SU-DHL-6 (cell line): ENCODE data around the gene KCNQ1OT1.

Experiments
- H2AFZ ChIP-seq: fragments of 200-600 bp; sonication (generic); 2 replicates; pipeline ENCODE4 v1.6.1; 2014; ENCODE audit warnings: low read depth, mild to moderate bottlenecking, moderate library complexity, mixed read lengths, antibody characterized with exemption, low read length; ENCODE audit not compliant: severe bottlenecking
- H3F3A ChIP-seq: fragments of 200-600 bp; shearing (Covaris generic); 2 replicates; pipeline ENCODE4 v1.6.0; 2016; ENCODE audit warnings: antibody characterized with exemption, mild to moderate bottlenecking; ENCODE audit not compliant: insufficient read depth
- H3K27ac ChIP-seq: fragments of 200-600 bp; sonication (generic); 2 replicates; pipeline ENCODE4 v1.5.1; 2016; ENCODE audit warnings: low read depth, mild to moderate bottlenecking, low read length, moderate library complexity, mixed read lengths
- H3K27me3 ChIP-seq: fragments of 200-600 bp; sonication (generic), shearing (Covaris generic); 2 replicates; pipeline ENCODE4 v1.6.0; 2014; ENCODE audit warnings: mild to moderate bottlenecking, low read length
- H3K36me3 ChIP-seq: fragments of 200-600 bp; sonication (generic); 2 replicates; pipeline ENCODE4 v1.6.1; 2014; ENCODE audit warnings: mild to moderate bottlenecking, low read length, mixed read lengths
- H3K4me2 ChIP-seq: fragments of 300-600, 200-600 bp; shearing (Covaris generic), sonication (generic); 2 replicates; pipeline ENCODE4 v1.6.0; 2014; ENCODE audit warnings: low read length, low read depth, mild to moderate bottlenecking; ENCODE audit not compliant: poor library complexity, severe bottlenecking
- H3K4me3 ChIP-seq: fragments of 200-600 bp; sonication (generic); 2 replicates; pipeline ENCODE4 v1.5.1; 2014; ENCODE audit warnings: antibody characterized with exemption, low read length, mild to moderate bottlenecking, mixed read lengths; ENCODE audit not compliant: insufficient read depth, poor library complexity, severe bottlenecking
- H3K79me2 ChIP-seq: fragments of 200-600 bp; sonication (generic); 2 replicates; pipeline ENCODE4 v1.6.1; 2014; ENCODE audit warnings: mild to moderate bottlenecking, low read length, moderate library complexity; ENCODE audit not compliant: insufficient read depth
- H3K9ac ChIP-seq: fragments of 200-600 bp; sonication (generic); 2 replicates; pipeline ENCODE4 v1.7.0; 2014; ENCODE audit warnings: mild to moderate bottlenecking, low read length
- H3K9me2 ChIP-seq: fragments of 200-600 bp; sonication (generic); replicated peaks from 2 replicates; pipeline ENCODE4 v1.6.1; 2014; ENCODE audit warnings: low read length; ENCODE audit not compliant: insufficient read depth
- H3K9me3 ChIP-seq: fragments of 200-600 bp; sonication (generic); 2 replicates; pipeline ENCODE4 v1.6.1; 2014; ENCODE audit warnings: low read length, mixed read lengths; ENCODE audit not compliant: insufficient read depth
- H4K20me1 ChIP-seq: fragments of 200-600 bp; sonication (generic); 2 replicates; pipeline ENCODE4 v1.6.1; 2014; ENCODE audit warnings: low read depth, mild to moderate bottlenecking, antibody characterized with exemption, low read length, moderate library complexity, mixed read lengths
- EZH2phosphoT487 ChIP-seq: fragments of 200-600 bp; sonication (generic), shearing (Covaris generic); conservative IDR thresholded peaks from 2 replicates; pipeline ENCODE4 v1.6.1; 2018; ENCODE audit warnings: mild to moderate bottlenecking, antibody characterized with exemption, low read length, moderate library complexity, mixed read lengths
- TF ChIP-seq, protein P1 (sequence below): fragments of 200-600 bp; sonication (generic); IDR thresholded peaks from one replicate; pipeline ENCODE4 v1.5.1; 2017; ENCODE audit warnings: antibody characterized with exemption, mild to moderate bottlenecking, low read length, moderate library complexity; ENCODE audit not compliant: insufficient read depth, poor library complexity, severe bottlenecking

Gene KCNQ1OT1

DNA sequence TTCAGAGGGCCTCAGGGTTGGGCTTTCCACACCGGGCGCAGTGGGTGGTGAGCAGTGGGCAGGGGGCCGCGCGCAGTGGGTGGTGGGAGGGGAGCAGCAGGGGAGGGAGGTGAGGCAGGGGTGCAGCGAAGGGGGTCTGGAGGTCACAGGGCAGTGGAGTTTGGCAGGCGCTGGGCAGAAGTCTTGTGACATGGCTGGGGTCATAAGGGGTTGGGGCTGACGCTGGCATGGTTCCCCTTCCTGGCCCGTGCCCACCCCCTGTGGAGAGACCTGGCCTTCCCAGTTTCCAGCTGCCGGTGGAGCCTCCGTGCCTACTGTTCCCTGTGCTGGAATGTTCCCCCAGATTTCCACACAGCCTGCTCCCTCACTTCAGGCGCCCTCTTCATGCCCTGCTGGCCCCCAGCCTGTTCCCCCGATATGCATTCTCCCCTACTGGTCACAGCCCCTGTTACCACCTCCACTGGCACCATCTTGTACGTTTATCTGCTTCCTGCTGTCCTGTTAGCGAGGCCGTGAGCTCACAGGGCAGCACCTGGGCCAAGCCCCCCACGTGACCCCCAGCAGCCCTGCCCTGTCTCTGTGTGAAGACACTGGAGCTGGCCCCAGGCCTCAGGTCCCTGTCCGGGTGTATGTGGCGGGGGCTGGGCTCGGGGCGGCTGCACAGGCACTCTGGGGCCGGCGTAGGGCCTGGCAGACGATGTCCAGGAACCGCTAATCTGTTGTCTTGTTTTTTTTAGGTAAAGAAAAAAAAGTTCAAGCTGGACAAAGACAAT lies 111.6 kb downstream of the KCNQ1OT1 start:
- no peaks in the 10 kb centered on the region for H3K9me2 ChIP-seq
- H3K9ac ChIP-seq, result no peak overlapping the region
- no peak overlapping the region for H3K4me3 ChIP-seq
- H3K79me2 ChIP-seq, result no peaks in the 10 kb centered on the region
- H3K9me3 ChIP-seq, result no peaks in the 10 kb centered on the region
- no peak for TF ChIP-seq EZH2phosphoT487
- TF ChIP-seq, protein P1, sequence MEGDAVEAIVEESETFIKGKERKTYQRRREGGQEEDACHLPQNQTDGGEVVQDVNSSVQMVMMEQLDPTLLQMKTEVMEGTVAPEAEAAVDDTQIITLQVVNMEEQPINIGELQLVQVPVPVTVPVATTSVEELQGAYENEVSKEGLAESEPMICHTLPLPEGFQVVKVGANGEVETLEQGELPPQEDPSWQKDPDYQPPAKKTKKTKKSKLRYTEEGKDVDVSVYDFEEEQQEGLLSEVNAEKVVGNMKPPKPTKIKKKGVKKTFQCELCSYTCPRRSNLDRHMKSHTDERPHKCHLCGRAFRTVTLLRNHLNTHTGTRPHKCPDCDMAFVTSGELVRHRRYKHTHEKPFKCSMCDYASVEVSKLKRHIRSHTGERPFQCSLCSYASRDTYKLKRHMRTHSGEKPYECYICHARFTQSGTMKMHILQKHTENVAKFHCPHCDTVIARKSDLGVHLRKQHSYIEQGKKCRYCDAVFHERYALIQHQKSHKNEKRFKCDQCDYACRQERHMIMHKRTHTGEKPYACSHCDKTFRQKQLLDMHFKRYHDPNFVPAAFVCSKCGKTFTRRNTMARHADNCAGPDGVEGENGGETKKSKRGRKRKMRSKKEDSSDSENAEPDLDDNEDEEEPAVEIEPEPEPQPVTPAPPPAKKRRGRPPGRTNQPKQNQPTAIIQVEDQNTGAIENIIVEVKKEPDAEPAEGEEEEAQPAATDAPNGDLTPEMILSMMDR, result no peak
- H3K36me3 ChIP-seq, result no peaks in the 10 kb centered on the region
- H2AFZ ChIP-seq, result no peak overlapping the region
- no peaks in the 10 kb centered on the region for H3K27me3 ChIP-seq
- no peaks in the 10 kb centered on the region for H3F3A ChIP-seq
- H3K27ac ChIP-seq, result no peak overlapping the region
- no peak overlapping the region for H3K4me2 ChIP-seq
- no peaks in the 10 kb centered on the region for H4K20me1 ChIP-seq

GRCh38 chr11:2587132-2587930 lies 112.5 kb downstream of the KCNQ1OT1 start:
- no peak overlapping the region for H3K9ac ChIP-seq
- no peak overlapping the region for H3K27ac ChIP-seq
- H3K4me3 ChIP-seq, result no peak overlapping the region
- no peaks in the 10 kb centered on the region for H3F3A ChIP-seq
- H2AFZ ChIP-seq, result no peak overlapping the region
- no peaks in the 10 kb centered on the region for H4K20me1 ChIP-seq
- H3K27me3 ChIP-seq, result no peaks in the 10 kb centered on the region
- H3K79me2 ChIP-seq, result no peaks in the 10 kb centered on the region
- H3K36me3 ChIP-seq, result no peaks in the 10 kb centered on the region
- no peaks in the 10 kb centered on the region for H3K9me2 ChIP-seq
- no peaks in the 10 kb centered on the region for H3K9me3 ChIP-seq
- H3K4me2 ChIP-seq, result no peak overlapping the region
- TF ChIP-seq, protein P1, result no peak
- no peak for TF ChIP-seq EZH2phosphoT487

DNA sequence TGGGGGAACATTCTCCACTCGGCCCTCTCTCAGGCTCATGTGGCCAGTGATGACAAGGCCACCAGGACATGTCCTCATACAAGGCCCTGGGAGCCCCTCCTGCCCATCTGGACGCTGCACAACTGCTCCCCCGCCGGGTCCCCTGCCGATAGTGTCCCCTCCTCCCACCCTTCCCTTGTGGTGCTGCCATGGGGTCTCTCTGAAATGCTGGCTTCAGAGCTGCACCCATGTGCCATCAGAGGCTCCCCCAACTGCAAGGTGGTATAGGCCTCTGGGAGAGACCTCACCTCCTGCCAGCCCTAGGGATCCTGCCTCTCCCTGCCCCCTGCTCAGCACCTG lies 113.0 kb downstream of the KCNQ1OT1 start:
- no peaks in the 10 kb centered on the region for H3F3A ChIP-seq
- no peaks in the 10 kb centered on the region for H3K36me3 ChIP-seq
- no peaks in the 10 kb centered on the region for H4K20me1 ChIP-seq
- no peak overlapping the region for H3K4me3 ChIP-seq
- no peaks in the 10 kb centered on the region for H3K9me3 ChIP-seq
- H3K27me3 ChIP-seq, result no peaks in the 10 kb centered on the region
- H2AFZ ChIP-seq, result no peak overlapping the region
- no peak overlapping the region for H3K9ac ChIP-seq
- no peak for TF ChIP-seq EZH2phosphoT487
- TF ChIP-seq, protein P1, result no peak
- H3K9me2 ChIP-seq, result no peaks in the 10 kb centered on the region
- H3K27ac ChIP-seq, result no peak overlapping the region
- no peak overlapping the region for H3K4me2 ChIP-seq
- no peaks in the 10 kb centered on the region for H3K79me2 ChIP-seq
